ENCODE measurements around the gene TMEM242.

The TMEM242 gene

DNA sequence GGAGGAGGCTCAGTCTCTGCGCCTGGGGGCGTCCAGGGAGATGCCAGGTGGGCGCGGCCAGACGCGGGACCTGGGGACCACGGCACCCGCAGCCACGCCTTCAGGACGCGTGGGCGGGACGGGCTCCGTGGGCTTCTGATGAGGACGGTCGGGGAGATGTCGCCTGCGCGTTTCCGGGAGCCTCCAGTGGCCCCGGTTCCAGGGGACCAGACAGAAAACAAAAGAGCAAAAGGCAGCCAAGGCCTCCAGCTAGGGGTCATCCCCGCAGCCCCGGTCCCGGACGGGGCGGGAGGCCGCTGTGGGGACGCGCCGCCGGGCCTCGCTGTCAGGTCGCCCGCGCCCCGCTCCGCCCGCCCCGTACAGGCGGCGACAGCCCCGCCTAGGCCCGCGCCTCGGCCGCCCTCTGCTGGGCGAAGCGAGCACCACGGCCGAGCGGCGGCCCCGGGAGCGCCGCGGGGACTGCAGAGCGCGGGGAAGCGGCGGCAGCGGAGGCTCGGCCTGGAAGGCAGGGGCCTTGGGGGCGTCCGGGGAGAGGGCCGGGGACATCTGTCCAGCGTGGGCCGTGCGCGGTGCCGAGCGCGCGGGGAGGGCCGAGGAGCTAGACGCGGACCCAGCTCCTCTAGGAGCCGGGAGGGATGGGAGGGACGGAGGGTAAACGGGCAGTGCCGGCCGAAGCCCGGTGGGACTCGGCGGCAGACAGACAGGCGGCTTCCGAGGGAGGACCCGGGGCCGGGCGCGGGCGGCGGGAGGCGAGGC is 48.7 kb downstream of the TMEM242 start (continued):
- TF ChIP-seq PRDM4 (tag by site-specific recombination; IDR thresholded peaks at IDR 0.05) (no peak), ZNF433 (tag by site-specific recombination; IDR thresholded peaks at IDR 0.05; ENCODE audit: low read depth) (no peak), ZNF513 (tag by site-specific recombination; IDR thresholded peaks at IDR 0.05) (no peak), ZNF600 (tag by site-specific recombination; IDR thresholded peaks at IDR 0.05) (peak; percentile 86), TSHZ1 (tag by site-specific recombination; IDR thresholded peaks at IDR 0.05; ENCODE audit: borderline replicate concordance) (no peak), ZNF830 (tag by site-specific recombination; IDR thresholded peaks at IDR 0.05; ENCODE audit: low read depth) (no peak), ZNF423 (tag by site-specific recombination; IDR thresholded peaks at IDR 0.05) (no peak), ZNF214 (tag by site-specific recombination; IDR thresholded peaks at IDR 0.05; ENCODE audit: borderline replicate concordance) (no peak), ZFHX2 (tag by site-specific recombination; conservative IDR thresholded peaks at IDR 0.05) (peak; percentile 96), ZNF274 (IDR thresholded peaks at IDR 0.05; ENCODE audit: low read length) (no peak), ZNF274 (tag by site-specific recombination; IDR thresholded peaks at IDR 0.05; ENCODE audit: borderline replicate concordance) (no peak), CTCF (tag by site-specific recombination; IDR thresholded peaks at IDR 0.05) (peak; percentile 51; the same call in 1 of the 2 replicates), ZNF138 (tag by site-specific recombination; IDR thresholded peaks at IDR 0.05; ENCODE audit: borderline replicate concordance) (no peak), ZNF658 (tag by site-specific recombination; IDR thresholded peaks at IDR 0.05) (no peak), ZNF335 (tag by site-specific recombination; conservative IDR thresholded peaks at IDR 0.05) (peak; percentile 99)
- TF ChIP-seq, protein P1, sequence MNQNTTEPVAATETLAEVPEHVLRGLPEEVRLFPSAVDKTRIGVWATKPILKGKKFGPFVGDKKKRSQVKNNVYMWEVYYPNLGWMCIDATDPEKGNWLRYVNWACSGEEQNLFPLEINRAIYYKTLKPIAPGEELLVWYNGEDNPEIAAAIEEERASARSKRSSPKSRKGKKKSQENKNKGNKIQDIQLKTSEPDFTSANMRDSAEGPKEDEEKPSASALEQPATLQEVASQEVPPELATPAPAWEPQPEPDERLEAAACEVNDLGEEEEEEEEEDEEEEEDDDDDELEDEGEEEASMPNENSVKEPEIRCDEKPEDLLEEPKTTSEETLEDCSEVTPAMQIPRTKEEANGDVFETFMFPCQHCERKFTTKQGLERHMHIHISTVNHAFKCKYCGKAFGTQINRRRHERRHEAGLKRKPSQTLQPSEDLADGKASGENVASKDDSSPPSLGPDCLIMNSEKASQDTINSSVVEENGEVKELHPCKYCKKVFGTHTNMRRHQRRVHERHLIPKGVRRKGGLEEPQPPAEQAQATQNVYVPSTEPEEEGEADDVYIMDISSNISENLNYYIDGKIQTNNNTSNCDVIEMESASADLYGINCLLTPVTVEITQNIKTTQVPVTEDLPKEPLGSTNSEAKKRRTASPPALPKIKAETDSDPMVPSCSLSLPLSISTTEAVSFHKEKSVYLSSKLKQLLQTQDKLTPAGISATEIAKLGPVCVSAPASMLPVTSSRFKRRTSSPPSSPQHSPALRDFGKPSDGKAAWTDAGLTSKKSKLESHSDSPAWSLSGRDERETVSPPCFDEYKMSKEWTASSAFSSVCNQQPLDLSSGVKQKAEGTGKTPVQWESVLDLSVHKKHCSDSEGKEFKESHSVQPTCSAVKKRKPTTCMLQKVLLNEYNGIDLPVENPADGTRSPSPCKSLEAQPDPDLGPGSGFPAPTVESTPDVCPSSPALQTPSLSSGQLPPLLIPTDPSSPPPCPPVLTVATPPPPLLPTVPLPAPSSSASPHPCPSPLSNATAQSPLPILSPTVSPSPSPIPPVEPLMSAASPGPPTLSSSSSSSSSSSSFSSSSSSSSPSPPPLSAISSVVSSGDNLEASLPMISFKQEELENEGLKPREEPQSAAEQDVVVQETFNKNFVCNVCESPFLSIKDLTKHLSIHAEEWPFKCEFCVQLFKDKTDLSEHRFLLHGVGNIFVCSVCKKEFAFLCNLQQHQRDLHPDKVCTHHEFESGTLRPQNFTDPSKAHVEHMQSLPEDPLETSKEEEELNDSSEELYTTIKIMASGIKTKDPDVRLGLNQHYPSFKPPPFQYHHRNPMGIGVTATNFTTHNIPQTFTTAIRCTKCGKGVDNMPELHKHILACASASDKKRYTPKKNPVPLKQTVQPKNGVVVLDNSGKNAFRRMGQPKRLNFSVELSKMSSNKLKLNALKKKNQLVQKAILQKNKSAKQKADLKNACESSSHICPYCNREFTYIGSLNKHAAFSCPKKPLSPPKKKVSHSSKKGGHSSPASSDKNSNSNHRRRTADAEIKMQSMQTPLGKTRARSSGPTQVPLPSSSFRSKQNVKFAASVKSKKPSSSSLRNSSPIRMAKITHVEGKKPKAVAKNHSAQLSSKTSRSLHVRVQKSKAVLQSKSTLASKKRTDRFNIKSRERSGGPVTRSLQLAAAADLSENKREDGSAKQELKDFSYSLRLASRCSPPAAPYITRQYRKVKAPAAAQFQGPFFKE (tag by site-specific recombination; IDR thresholded peaks at IDR 0.05; ENCODE audit: borderline replicate concordance): no peak
- TF ChIP-seq, protein P2, sequence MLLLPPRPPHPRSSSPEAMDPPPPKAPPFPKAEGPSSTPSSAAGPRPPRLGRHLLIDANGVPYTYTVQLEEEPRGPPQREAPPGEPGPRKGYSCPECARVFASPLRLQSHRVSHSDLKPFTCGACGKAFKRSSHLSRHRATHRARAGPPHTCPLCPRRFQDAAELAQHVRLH (tag by site-specific recombination; IDR thresholded peaks at IDR 0.05): no peak
- TF ChIP-seq, protein P3, sequence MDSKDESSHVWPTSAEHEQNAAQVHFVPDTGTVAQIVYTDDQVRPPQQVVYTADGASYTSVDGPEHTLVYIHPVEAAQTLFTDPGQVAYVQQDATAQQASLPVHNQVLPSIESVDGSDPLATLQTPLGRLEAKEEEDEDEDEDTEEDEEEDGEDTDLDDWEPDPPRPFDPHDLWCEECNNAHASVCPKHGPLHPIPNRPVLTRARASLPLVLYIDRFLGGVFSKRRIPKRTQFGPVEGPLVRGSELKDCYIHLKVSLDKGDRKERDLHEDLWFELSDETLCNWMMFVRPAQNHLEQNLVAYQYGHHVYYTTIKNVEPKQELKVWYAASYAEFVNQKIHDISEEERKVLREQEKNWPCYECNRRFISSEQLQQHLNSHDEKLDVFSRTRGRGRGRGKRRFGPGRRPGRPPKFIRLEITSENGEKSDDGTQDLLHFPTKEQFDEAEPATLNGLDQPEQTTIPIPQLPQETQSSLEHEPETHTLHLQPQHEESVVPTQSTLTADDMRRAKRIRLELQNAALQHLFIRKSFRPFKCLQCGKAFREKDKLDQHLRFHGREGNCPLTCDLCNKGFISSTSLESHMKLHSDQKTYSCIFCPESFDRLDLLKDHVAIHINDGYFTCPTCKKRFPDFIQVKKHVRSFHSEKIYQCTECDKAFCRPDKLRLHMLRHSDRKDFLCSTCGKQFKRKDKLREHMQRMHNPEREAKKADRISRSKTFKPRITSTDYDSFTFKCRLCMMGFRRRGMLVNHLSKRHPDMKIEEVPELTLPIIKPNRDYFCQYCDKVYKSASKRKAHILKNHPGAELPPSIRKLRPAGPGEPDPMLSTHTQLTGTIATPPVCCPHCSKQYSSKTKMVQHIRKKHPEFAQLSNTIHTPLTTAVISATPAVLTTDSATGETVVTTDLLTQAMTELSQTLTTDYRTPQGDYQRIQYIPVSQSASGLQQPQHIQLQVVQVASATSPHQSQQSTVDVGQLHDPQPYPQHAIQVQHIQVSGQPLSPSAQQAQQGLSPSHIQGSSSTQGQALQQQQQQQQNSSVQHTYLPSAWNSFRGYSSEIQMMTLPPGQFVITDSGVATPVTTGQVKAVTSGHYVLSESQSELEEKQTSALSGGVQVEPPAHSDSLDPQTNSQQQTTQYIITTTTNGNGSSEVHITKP (tag by site-specific recombination; IDR thresholded peaks at IDR 0.05): no peak
